Neural cell (in vitro differentiated cells): ENCODE results near the gene PNPLA2.

Experiments used
- EP300 ChIP-seq: fragments of 450-650 bp; conservative IDR thresholded peaks from 2 replicates; pipeline ENCODE4 v1.6.1; 2014; ENCODE audit warnings: antibody characterized with exemption, mild to moderate bottlenecking, moderate library complexity; ENCODE audit not compliant: poor library complexity, severe bottlenecking
- EZH2 ChIP-seq: fragments of 200-600, 300-800 bp; shearing (Covaris generic), sonication (generic); IDR thresholded peaks from 2 replicates; pipeline ENCODE4 v1.6.1; 2014; ENCODE audit warnings: antibody characterized with exemption, low read length, borderline replicate concordance, mild to moderate bottlenecking; ENCODE audit not compliant: insufficient read depth, poor library complexity, severe bottlenecking
- POLR2AphosphoS5 ChIP-seq: IDR thresholded peaks from 2 replicates; pipeline ENCODE4 v1.6.1; 2012
- RAD21 ChIP-seq: fragments of 450-650 bp; conservative IDR thresholded peaks from 2 replicates; pipeline ENCODE4 v1.6.1; 2014; ENCODE audit warnings: antibody characterized with exemption, mild to moderate bottlenecking, moderate library complexity
- SMC3 ChIP-seq: fragments of 450-650 bp; conservative IDR thresholded peaks from 2 replicates; pipeline ENCODE4 v1.6.1; 2014; ENCODE audit warnings: antibody characterized with exemption, mild to moderate bottlenecking, moderate library complexity; ENCODE audit not compliant: poor library complexity
- TAF1 ChIP-seq: IDR thresholded peaks from 2 replicates; pipeline ENCODE4 v1.6.1; 2012; ENCODE audit warnings: low read depth
- TF ChIP-seq, protein P1 (sequence below): fragments of 450-650 bp; IDR thresholded peaks from 2 replicates; pipeline ENCODE4 v1.5.1; 2014; ENCODE audit warnings: antibody characterized with exemption, mild to moderate bottlenecking, moderate library complexity; ENCODE audit not compliant: poor library complexity, severe bottlenecking

DNA sequence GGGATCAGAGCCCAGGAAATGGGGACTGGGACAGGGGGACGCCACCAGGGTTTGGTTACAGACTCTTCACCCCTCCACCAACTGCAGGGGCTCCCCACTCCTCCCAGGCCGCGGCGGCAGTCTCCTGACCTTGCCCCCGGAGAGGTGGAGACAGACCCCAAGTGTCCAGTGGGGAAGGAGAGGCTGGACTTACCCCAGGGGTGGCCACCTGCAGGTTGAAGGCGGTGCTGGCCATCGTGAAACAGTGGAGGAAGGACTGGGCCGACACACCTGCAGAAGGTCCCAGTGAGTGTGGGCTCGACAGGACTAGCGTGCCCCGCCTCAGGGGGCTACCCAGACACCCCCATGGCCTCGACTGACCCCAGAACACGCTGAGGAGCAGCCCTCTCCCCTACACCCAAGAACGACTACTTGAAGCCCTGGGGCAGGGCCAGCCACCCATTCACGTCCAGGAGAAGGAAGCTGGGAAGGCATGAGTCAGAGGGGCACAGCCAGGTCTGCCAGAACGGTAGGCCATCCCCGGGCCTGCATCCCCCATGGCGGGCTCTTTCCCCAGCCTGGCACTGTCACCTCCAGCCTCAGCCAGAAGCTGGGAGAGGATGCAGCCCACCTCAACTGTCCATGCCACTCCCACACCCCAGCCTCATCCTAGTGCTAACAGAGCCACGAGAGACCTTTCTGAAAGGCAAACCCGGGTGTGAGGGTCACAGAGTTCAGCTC lies 43.7 kb upstream of the PNPLA2 start:
- no peak for TF ChIP-seq TAF1
- TF ChIP-seq, protein P1, sequence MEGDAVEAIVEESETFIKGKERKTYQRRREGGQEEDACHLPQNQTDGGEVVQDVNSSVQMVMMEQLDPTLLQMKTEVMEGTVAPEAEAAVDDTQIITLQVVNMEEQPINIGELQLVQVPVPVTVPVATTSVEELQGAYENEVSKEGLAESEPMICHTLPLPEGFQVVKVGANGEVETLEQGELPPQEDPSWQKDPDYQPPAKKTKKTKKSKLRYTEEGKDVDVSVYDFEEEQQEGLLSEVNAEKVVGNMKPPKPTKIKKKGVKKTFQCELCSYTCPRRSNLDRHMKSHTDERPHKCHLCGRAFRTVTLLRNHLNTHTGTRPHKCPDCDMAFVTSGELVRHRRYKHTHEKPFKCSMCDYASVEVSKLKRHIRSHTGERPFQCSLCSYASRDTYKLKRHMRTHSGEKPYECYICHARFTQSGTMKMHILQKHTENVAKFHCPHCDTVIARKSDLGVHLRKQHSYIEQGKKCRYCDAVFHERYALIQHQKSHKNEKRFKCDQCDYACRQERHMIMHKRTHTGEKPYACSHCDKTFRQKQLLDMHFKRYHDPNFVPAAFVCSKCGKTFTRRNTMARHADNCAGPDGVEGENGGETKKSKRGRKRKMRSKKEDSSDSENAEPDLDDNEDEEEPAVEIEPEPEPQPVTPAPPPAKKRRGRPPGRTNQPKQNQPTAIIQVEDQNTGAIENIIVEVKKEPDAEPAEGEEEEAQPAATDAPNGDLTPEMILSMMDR: no peak
- TF ChIP-seq SMC3: no peak
- TF ChIP-seq POLR2AphosphoS5: no peak
- TF ChIP-seq EZH2: no peak
- no peak for TF ChIP-seq EP300
- TF ChIP-seq RAD21: no peak
